HG02884 (cell line): Measurements from ENCODE around the gene MRPL18.
"Not testable (repeated sequence)": the region's sequence is repeated elsewhere in the genome, so short reads cannot be mapped to it uniquely, and the experiment has no call there.

Experiments
- ATAC-seq: cut with Tn5 transposase; IDR thresholded peaks from one replicate; pipeline ENCODE4 v1.9.1; 2021; ENCODE audit warnings: mild to moderate bottlenecking, moderate library complexity; ENCODE audit not compliant: unreplicated experiment

The MRPL18 gene

DNA sequence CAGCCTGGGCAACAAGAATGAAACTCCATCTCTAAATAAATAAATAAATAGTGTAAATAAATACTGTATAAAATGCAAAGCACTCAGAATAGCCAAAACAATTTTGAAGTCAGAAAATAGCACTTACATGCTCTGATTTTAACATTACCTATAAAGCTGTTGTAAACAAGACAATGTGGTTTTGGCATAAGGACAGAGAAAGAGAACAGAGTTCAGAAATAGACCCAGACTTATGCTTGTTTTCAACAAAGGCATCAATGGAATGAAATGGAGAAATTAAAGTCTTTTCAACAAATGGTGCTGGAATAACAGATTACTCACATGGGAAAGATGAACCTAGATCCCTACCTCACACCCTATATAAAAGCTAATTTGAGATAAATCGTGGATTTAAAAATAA is 18.1 kb upstream of the MRPL18 start:
- no peak for ATAC-seq

GRCh38 chr6:159777240-159777904 is 12.9 kb upstream of the MRPL18 start:
- no peak for ATAC-seq

- no peak for ATAC-seq
Observed at GRCh38 chr6:159778131-159778530, 12.1 kb upstream of the MRPL18 start.

DNA sequence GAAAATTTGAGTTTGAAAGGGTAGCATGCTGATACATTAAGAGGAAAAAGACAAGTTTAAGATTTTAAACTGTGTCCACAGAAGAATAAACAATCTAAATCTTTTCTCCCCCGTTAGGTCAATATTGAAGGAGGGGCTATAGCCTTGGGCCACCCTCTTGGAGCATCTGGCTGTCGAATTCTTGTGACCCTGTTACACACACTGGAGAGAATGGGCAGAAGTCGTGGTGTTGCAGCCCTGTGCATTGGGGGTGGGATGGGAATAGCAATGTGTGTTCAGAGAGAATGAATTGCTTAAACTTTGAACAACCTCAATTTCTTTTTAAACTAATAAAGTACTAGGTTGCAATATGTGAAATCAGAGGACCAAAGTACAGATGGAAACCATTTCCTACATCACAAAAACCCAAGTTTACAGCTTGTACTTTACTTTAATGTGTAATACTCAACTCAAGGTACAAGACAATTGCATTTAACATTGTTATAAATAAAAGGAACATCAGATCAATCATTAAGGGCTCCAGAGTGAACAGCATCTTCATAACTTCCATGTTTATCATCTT is 11.6 kb upstream of the MRPL18 start:
- ATAC-seq: no peak

- no peak for ATAC-seq
Observed at GRCh38 chr6:159788276-159788675, 2.0 kb upstream of the MRPL18 start.

GRCh38 chr6:159788753-159789376 is 1.4 kb upstream of the MRPL18 start:
- ATAC-seq: no peak

- ATAC-seq: peak; percentile 66
Observed at GRCh38 chr6:159789377-159790148, 704 bp upstream of the MRPL18 start, which contains the start of gene TCP1. Gene TCP1, minus strand, starts transcription at chr6:159789602. Its CDS starts 134 bp downstream, at chr6:159789468.

DNA sequence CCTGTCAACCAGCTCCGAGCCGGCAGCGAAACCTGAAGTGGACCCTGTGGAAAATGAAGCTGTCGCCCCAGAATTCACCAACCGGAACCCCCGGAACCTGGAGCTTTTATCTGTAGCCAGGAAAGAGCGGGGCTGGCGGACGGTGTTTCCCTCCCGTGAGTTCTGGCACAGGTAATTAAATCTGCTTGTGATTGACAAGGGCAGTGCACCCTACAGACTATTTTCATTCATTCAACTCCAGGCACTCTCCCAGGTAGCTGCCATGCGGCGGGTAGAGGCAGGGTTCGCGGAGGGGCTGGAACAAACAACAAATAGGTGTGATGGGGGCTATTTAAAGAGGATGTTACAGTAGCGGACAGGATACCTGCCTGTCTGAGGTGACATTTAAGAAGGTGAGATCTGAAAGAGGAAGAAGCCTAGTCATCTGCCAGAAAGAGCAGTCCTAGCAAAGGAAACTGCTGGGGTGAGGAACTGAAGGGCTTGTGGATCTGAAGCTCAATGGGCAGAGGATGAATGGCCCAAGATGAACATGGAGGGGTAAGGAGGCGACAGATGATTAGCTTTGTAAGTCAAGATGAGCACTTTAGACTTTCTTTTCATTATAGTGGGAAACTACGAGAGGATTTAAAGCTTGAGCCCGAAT is 810 bp downstream of the MRPL18 start:
- no peak for ATAC-seq

- not testable (repeated sequence) for ATAC-seq
Observed at GRCh38 chr6:159794976-159795375, 4.7 kb downstream of the MRPL18 start.

DNA sequence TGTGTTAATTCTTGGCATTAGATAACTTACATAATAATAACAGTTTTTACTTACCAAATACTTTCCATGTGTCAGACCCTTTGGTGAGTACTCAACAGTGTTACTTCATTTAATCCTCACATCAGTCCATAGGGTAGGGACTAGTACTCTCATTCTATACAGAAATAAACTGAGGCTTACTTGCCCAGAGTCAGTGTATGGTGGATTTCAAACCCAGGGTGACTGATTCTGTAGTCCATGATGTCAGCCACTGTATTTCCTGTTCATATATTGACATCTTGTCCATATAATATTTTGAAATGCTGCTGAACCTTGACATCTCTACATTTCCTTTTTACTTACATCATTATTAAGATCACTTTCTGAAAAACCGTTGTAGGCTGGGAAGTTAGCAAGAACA is 7.3 kb downstream of the MRPL18 start:
- no peak for ATAC-seq

GRCh38 chr6:159800141-159800865 is 10.0 kb downstream of the MRPL18 start, which contains the start of gene PNLDC1:
Gene PNLDC1, plus strand, starts transcription at chr6:159800276. Its CDS starts 32 bp downstream, at chr6:159800308.
- ATAC-seq: no peak

DNA sequence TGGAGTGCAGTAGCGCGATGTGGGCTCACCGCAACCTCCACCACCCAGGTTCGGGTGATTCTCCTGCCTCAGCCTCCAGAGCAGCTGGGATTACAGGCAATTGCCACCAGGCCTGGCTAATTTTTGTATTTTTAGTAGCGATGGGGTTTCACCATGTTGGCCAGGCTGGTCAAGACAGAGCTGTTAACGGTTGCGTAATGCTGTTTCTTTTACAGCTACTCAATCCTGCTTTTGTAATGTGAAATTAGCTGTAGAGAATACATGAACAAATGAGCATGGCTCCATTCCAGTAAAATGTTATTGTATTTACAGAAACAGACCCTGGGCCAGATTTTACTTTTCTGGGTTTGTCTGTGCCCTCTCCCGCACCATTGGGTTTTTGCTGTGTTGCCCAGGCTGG is 11.7 kb downstream of the MRPL18 start:
- no peak for ATAC-seq

- ATAC-seq: no peak
Observed at GRCh38 chr6:159804504-159804903, 14.2 kb downstream of the MRPL18 start.

DNA sequence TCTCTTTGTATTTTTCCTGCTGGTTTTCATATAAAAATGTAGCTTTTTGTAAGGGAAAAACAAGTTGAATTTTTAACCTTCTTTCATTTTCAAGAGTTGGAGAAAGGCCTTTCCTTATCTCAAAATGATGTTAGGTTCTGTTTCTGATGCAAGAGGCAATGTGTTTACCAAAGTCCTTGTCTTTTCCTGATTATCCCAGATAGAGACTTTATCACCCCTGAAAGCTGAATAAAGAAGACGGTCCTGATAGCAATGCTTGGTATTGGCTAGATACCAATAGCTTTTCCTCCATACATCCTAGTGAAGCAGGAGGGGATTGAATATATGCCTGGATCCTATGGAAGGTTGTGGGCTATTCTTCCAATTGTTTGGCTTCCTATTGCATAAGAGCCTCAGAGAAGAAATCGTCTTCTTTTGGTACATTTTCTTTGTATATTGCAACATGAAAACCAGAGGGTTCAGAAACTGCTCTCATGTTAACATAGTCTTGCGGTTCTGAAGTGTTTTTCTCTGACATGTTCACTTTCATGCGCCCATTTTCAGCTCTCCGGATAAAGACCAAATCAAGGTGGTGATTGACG is 15.3 kb downstream of the MRPL18 start:
- no peak for ATAC-seq

- ATAC-seq: no peak
Observed at GRCh38 chr6:159806021-159806458, 15.8 kb downstream of the MRPL18 start.

DNA sequence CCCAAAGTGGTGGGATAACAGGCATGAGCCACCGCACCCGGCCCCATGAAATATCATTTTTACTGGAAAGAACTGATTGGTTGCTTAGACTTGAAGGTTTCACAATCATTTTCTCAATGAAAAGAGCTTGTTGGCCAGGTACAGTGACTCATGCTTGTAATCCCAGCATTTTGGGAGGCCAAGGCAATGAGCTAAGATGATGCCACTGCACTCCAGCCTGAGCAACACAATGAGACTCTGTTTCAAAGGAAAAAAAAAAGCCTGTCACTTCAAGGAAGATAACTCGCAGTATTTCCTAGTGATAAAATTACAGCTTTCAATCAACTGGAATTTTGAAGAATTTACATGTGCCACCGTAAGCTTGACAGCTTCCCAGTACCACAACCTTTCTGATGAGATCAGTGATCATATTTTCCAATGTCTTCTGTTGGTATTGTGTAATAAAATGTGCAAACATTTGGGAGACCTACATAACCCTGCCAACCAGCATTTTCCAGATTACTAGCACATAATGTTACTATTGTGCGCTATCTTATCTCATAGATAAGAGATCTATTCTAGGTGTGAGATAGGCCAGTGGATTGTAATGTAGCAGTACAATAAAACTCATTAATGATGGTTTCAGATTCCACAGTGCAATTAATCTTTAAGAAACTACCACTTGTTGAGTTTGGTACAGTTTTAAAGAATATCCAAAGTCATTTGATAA is 17.0 kb downstream of the MRPL18 start:
- ATAC-seq: no peak

DNA sequence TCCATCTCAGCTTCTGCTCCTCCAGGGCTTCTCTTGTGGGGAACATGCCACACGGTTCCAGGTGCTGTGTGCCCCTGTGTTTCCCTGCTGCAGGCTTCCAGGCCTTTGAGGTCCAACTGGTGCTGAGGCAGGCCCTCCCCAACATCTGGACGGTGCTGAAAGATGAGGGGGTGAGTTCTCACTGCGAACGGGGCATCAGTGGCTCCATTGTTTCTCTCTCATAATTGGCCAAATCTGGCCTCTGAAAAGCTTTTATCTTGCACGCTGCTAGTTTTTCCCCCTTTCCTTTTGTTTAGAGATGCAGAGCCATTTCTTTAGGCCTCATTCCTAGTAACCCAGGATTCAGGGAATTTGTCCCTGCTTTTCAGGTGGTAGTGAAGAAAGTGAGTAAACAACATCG is 18.4 kb downstream of the MRPL18 start:
- ATAC-seq: no peak

DNA sequence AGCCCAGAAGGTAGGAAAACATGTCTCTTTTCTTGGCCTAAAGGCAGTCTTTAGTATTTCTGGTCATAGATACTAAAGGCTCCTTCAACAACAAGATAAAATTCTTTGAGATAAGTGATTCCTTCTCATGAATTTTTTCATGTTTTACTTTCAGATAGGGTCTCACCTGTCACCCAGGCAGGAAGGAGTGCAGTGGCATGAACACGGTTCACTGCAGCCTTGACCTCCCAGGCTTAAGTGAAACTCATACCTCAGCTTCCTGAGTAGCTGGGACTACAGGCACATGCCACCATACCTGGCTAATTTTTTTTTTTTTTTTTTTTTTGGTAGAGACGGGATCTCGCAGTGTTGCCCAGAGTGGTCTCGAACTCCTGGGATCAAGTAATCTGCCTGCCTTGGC is 18.9 kb downstream of the MRPL18 start:
- ATAC-seq: no peak

GRCh38 chr6:159813781-159814180 is 23.5 kb downstream of the MRPL18 start:
- no peak for ATAC-seq
